Vagina (tissue), 2 donors: Measurements from ENCODE around the gene CARD11.

Experiments used
- POLR2AphosphoS5 ChIP-seq, 2 donors: sonication (generic); formaldehyde crosslinking; IDR thresholded peaks; one replicate each; pipeline ENCODE4 v1.9.0; 2017; ENCODE audit warnings: antibody characterized with exemption in 2 of 2, mild to moderate bottlenecking in 2 of 2, low read depth in 1 of 2; ENCODE audit not compliant: insufficient read depth in 1 of 2
- TF ChIP-seq, protein P1 (sequence below), 3 experiments: fragments of 450-650 bp in 2 of 3; fragments of 200-600 bp in 1 of 3; sonication (generic) in 1 of 3; IDR thresholded peaks; one replicate each; pipeline ENCODE4 v1.5.1; 2017 to 2019; ENCODE audit warnings: antibody characterized with exemption in 3 of 3, mild to moderate bottlenecking in 2 of 3, moderate library complexity in 2 of 3

DNA sequence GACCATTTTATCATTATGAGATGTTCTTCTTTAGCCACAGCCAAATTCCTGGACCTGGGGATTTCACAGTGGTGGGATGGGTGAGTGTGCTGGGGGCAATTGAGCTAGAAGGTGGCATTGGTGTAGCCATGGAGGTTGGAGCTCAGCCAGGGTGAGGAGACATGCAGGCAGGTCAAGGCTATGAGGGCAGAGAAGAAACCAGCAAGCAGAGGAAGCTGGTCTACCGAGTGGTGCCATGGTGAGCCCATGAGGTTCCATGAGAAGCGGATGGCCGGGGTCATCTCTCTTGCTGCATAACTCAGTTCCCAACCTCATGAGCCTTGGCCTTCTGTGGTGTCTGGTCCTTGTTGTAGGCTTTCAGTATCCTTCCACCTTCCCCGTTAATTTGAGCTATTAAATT lies 91.4 kb downstream of the CARD11 start:
- TF ChIP-seq, protein P1, sequence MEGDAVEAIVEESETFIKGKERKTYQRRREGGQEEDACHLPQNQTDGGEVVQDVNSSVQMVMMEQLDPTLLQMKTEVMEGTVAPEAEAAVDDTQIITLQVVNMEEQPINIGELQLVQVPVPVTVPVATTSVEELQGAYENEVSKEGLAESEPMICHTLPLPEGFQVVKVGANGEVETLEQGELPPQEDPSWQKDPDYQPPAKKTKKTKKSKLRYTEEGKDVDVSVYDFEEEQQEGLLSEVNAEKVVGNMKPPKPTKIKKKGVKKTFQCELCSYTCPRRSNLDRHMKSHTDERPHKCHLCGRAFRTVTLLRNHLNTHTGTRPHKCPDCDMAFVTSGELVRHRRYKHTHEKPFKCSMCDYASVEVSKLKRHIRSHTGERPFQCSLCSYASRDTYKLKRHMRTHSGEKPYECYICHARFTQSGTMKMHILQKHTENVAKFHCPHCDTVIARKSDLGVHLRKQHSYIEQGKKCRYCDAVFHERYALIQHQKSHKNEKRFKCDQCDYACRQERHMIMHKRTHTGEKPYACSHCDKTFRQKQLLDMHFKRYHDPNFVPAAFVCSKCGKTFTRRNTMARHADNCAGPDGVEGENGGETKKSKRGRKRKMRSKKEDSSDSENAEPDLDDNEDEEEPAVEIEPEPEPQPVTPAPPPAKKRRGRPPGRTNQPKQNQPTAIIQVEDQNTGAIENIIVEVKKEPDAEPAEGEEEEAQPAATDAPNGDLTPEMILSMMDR (IDR thresholded peaks at IDR 0.05), result no peak
- TF ChIP-seq POLR2AphosphoS5 (IDR thresholded peaks at IDR 0.05; ENCODE audit: insufficient read depth in 1 of 2, low read depth in 1 of 2), result no peak
